GM23338 (cell line): Measurements from ENCODE around the gene PTPRZ1. TPM values are rescaled to one million over a fixed set of nuclear protein-coding genes. Genes with fewer than 3 reads are reported as not detected.

Experiments used
- ATAC-seq: fragments of 200-7000 bp; cut with Tn5 transposase; 3 replicates; pipeline ENCODE4 v1.9.1; 2020
- DNase-seq: peaks from one replicate; pipeline ENCODE4 v3.0.0-alpha.2; 2015; ENCODE audit warnings: low spot score
- H2AFZ ChIP-seq: fragments of 200-600 bp; sonication (generic); 2 replicates; pipeline ENCODE4 v1.8.0; 2016; ENCODE audit warnings: antibody characterized with exemption, mild to moderate bottlenecking, moderate library complexity
- H3F3A ChIP-seq: fragments of 200-600 bp; sonication (generic); replicated peaks from 2 replicates; pipeline ENCODE4 v1.8.0; 2017; ENCODE audit warnings: antibody characterized with exemption, mixed run types, low read depth
- H3K27ac ChIP-seq: fragments of 200-600 bp; sonication (generic); 2 replicates; pipeline ENCODE4 v1.6.1; 2016; ENCODE audit warnings: low read depth
- H3K27me3 ChIP-seq: fragments of 200-600 bp; sonication (generic); 2 replicates; pipeline ENCODE4 v1.8.0; 2016; ENCODE audit warnings: mild to moderate bottlenecking, mixed run types, moderate library complexity; ENCODE audit not compliant: insufficient read depth
- H3K36me3 ChIP-seq: fragments of 200-600 bp; sonication (generic); 2 replicates; pipeline ENCODE4 v1.8.0; 2016; ENCODE audit warnings: mild to moderate bottlenecking; ENCODE audit not compliant: insufficient read depth
- H3K4me1 ChIP-seq: fragments of 200-600 bp; sonication (generic); 2 replicates; pipeline ENCODE4 v1.8.0; 2016; ENCODE audit warnings: mild to moderate bottlenecking, moderate library complexity; ENCODE audit not compliant: insufficient read depth
- H3K4me2 ChIP-seq: fragments of 200-600 bp; sonication (generic); 2 replicates; pipeline ENCODE4 v1.7.1; 2017; ENCODE audit warnings: mixed run types
- H3K4me3 ChIP-seq: fragments of 200-600 bp; sonication (generic); 2 replicates; pipeline ENCODE4 v1.6.1; 2016; ENCODE audit warnings: mixed run types
- H3K79me2 ChIP-seq: fragments of 200-600 bp; sonication (generic); replicated peaks from 2 replicates; pipeline ENCODE4 v1.8.0; 2017; ENCODE audit warnings: mild to moderate bottlenecking; ENCODE audit not compliant: insufficient read depth
- H3K9me2 ChIP-seq: fragments of 200-600 bp; sonication (generic); 2 replicates; pipeline ENCODE4 v1.8.0; 2017; ENCODE audit not compliant: insufficient read depth
- H4K20me1 ChIP-seq: fragments of 200-600 bp; sonication (generic); replicated peaks from 2 replicates; pipeline ENCODE4 v1.8.0; 2017; ENCODE audit warnings: mild to moderate bottlenecking; ENCODE audit not compliant: insufficient read depth
- H3K27ac Mint-ChIP-seq: 2 replicates; pipeline ENCODE4 v1.8.0; 2020; ENCODE audit warnings: inconsistent platforms, mild to moderate bottlenecking, moderate library complexity, mixed read lengths
- H3K27me3 Mint-ChIP-seq: 3 replicates; pipeline ENCODE4 v1.8.0; 2022; ENCODE audit warnings: low read depth, mild to moderate bottlenecking, moderate library complexity, mixed read lengths, inconsistent platforms; ENCODE audit not compliant: insufficient read depth, poor library complexity
- H3K36me3 Mint-ChIP-seq: 3 replicates; pipeline ENCODE4 v1.8.0; 2021; ENCODE audit warnings: low read depth, mild to moderate bottlenecking, inconsistent platforms, moderate library complexity, mixed read lengths
- H3K4me1 Mint-ChIP-seq: 3 replicates; pipeline ENCODE4 v1.8.0; 2020; ENCODE audit warnings: mild to moderate bottlenecking, inconsistent platforms, mixed read lengths
- H3K4me3 Mint-ChIP-seq: 3 replicates; pipeline ENCODE4 v1.8.0; 2021; ENCODE audit warnings: moderate library complexity, mild to moderate bottlenecking, inconsistent platforms, mixed read lengths
- H3K9me3 Mint-ChIP-seq: 3 replicates; pipeline ENCODE4 v1.8.0; 2020; ENCODE audit warnings: moderate library complexity, mild to moderate bottlenecking, inconsistent platforms, mixed read lengths
- CREB1 ChIP-seq: fragments of 250-450 bp; sonication (Bioruptor Pico); IDR thresholded peaks from 2 replicates; pipeline ENCODE4 v1.5.0; 2020; ENCODE audit warnings: low read depth, mild to moderate bottlenecking, moderate library complexity
- CTCF ChIP-seq, 2 experiments: fragments of 200-600 bp in 1 of 2; sonication (generic) in 1 of 2; conservative IDR thresholded peaks; 2 replicates each; pipeline versions ENCODE4 v1.5.1 to v1.6.1; 2016 to 2017; ENCODE audit warnings: antibody characterized with exemption in 2 of 2, low read depth in 2 of 2, mild to moderate bottlenecking in 2 of 2, moderate library complexity in 1 of 2
- ETS1 ChIP-seq: IDR thresholded peaks from 2 replicates; pipeline ENCODE4 v1.6.1; 2016; ENCODE audit warnings: antibody characterized with exemption
- EZH2 ChIP-seq: fragments of 200-600 bp; sonication (generic); IDR thresholded peaks from one replicate; pipeline ENCODE4 v1.8.0; 2017; ENCODE audit warnings: antibody characterized with exemption, mild to moderate bottlenecking, low read depth; ENCODE audit not compliant: unreplicated experiment
- EZH2phosphoT487 ChIP-seq: fragments of 200-600 bp; sonication (generic); IDR thresholded peaks from one replicate; pipeline ENCODE4 v1.8.1; 2018; ENCODE audit warnings: antibody characterized with exemption; ENCODE audit not compliant: unreplicated experiment
- JUNB ChIP-seq: IDR thresholded peaks from one replicate; pipeline ENCODE4 v1.6.1; 2016; ENCODE audit warnings: antibody characterized with exemption; ENCODE audit not compliant: unreplicated experiment
- NANOG ChIP-seq: IDR thresholded peaks from 2 replicates; pipeline ENCODE4 v1.6.1; 2016; ENCODE audit warnings: antibody characterized with exemption, borderline replicate concordance
- POLR2AphosphoS5 ChIP-seq: IDR thresholded peaks from 2 replicates; pipeline ENCODE4 v1.6.1; 2016; ENCODE audit warnings: antibody characterized with exemption, low read depth
- REST ChIP-seq: IDR thresholded peaks from one replicate; pipeline ENCODE4 v1.6.1; 2018; ENCODE audit warnings: antibody characterized with exemption; ENCODE audit not compliant: unreplicated experiment
- STAT1 ChIP-seq: IDR thresholded peaks from one replicate; pipeline ENCODE4 v1.6.1; 2016; ENCODE audit warnings: antibody characterized with exemption; ENCODE audit not compliant: unreplicated experiment
- ZNF114 ChIP-seq: fragments of 250-450 bp; sonication (Bioruptor Pico); IDR thresholded peaks from 2 replicates; pipeline ENCODE4 v1.5.0; 2020; ENCODE audit warnings: mild to moderate bottlenecking, moderate library complexity
- ZNF331 ChIP-seq: fragments of 250-450 bp; sonication (Bioruptor Pico); IDR thresholded peaks from 2 replicates; pipeline ENCODE4 v1.5.0; 2020; ENCODE audit warnings: low read depth, mild to moderate bottlenecking, moderate library complexity
- ZNF462 ChIP-seq: fragments of 250-450 bp; sonication (Bioruptor Pico); IDR thresholded peaks from 2 replicates; pipeline ENCODE4 v1.5.0; 2020; ENCODE audit warnings: mild to moderate bottlenecking, moderate library complexity
- polyA plus RNA-seq: library from polyadenylated mRNA; unstranded; fragments of >200 nt; fragmentation: Nextera tagmentation; extraction: Ambion mirVana; gene quantifications from 2 replicates; pipeline ENCODE4 v1.2.1, GENCODE V29; 2016
- total RNA-seq: library from RNA; depleted of rRNA; stranded (reverse); fragments of >200 nt; shearing (Covaris generic); gene quantifications from 2 replicates; pipeline ENCODE4 v1.2.3, GENCODE V29; 2014

PTPRZ1 gene
- total and polyA plus RNA-seq, 2 experiments from 2014 or later = 160 to 230 TPM

GRCh38 chr7:122038904-122039303 lies 165.9 kb downstream of the PTPRZ1 start:
- no peaks in the 10 kb centered on the region for H3K27me3 Mint-ChIP-seq
- DNase-seq = no peak
- H3K36me3 Mint-ChIP-seq = peaks cover 76% of the 10 kb centered on the region
- no peaks in the 10 kb centered on the region for H3F3A ChIP-seq
- TF ChIP-seq REST (no peak), ZNF331 (CRISPR knock-in tag) (no peak), ZNF462 (CRISPR knock-in tag) (no peak), ZNF114 (CRISPR knock-in tag) (no peak), CTCF (conservative IDR thresholded peaks at IDR 0.05; ENCODE audit: low read depth in 2 of 2) (no peak), NANOG (no peak), STAT1 (no peak), CREB1 (CRISPR knock-in tag) (no peak), ETS1 (no peak), EZH2 (no peak), JUNB (no peak), EZH2phosphoT487 (no peak), POLR2AphosphoS5 (no peak)
- no peak overlapping the region for H3K4me3 Mint-ChIP-seq
- no peak overlapping the region for H3K27ac ChIP-seq
- H4K20me1 ChIP-seq = no peaks in the 10 kb centered on the region
- H3K27me3 ChIP-seq = no peaks in the 10 kb centered on the region
- no peak overlapping the region for H3K4me2 ChIP-seq
- H3K27ac Mint-ChIP-seq = no peak overlapping the region
- no peak for ATAC-seq
- no peaks in the 10 kb centered on the region for H3K4me1 ChIP-seq
- H3K9me3 Mint-ChIP-seq = no peaks in the 10 kb centered on the region
- no peak overlapping the region for H2AFZ ChIP-seq
- no peaks in the 10 kb centered on the region for H3K9me2 ChIP-seq
- H3K4me3 ChIP-seq = no peak overlapping the region
- H3K79me2 ChIP-seq = no peaks in the 10 kb centered on the region
- H3K4me1 Mint-ChIP-seq = no peaks in the 10 kb centered on the region
- H3K36me3 ChIP-seq = peaks cover 40% of the 10 kb centered on the region
